Natural killer cell (primary cell): ENCODE data around the gene LGR5. TPM values are rescaled to one million over a fixed set of nuclear protein-coding genes. Genes with fewer than 3 reads are reported as not detected.

Source experiments
- ATAC-seq, 3 donors: fragments of 150-1000 bp in 2 of 3; fragments of 200-7000 bp in 1 of 3; cut with Tn5 transposase; 1 replicate in 1 of 3; 2 replicates in 2 of 3; pipeline ENCODE4 v1.10.0; 2021; ENCODE audit warnings: mild to moderate bottlenecking in 2 of 3, moderate library complexity in 2 of 3
- DNase-seq, 2 donors: peaks; one replicate each; pipeline versions ENCODE4 v3.0.0 to v3.0.0-alpha.2; 2013 to 2021; ENCODE audit warnings: mixed read lengths in 1 of 2
- H3K27ac ChIP-seq: one replicate; pipeline ENCODE4 v1.5.1; 2013; ENCODE audit warnings: mild to moderate bottlenecking, low read length
- H3K27me3 ChIP-seq: one replicate; pipeline ENCODE4 v1.6.1; 2013; ENCODE audit warnings: low read length; ENCODE audit not compliant: control insufficient read depth, insufficient read depth
- H3K36me3 ChIP-seq: one replicate; pipeline ENCODE4 v1.6.1; 2013; ENCODE audit warnings: low read length; ENCODE audit not compliant: control insufficient read depth, insufficient read depth
- H3K4me1 ChIP-seq: one replicate; pipeline ENCODE4 v1.6.1; 2013; ENCODE audit warnings: low read length; ENCODE audit not compliant: control insufficient read depth, insufficient read depth
- H3K4me3 ChIP-seq: one replicate; pipeline ENCODE4 v1.5.1; 2013; ENCODE audit warnings: low read length
- H3K9me3 ChIP-seq: one replicate; pipeline ENCODE4 v1.6.1; 2013; ENCODE audit warnings: low read length; ENCODE audit not compliant: control insufficient read depth, insufficient read depth
- H3K27ac Mint-ChIP-seq, 2 donors: one replicate each; pipeline ENCODE4 v1.8.0; 2022; ENCODE audit warnings: mild to moderate bottlenecking in 2 of 2, mixed read lengths in 2 of 2, moderate library complexity in 1 of 2
- H3K27me3 Mint-ChIP-seq, 2 donors: one replicate each; pipeline ENCODE4 v1.8.0; 2022; ENCODE audit warnings: low read depth in 2 of 2, mixed read lengths in 2 of 2
- H3K36me3 Mint-ChIP-seq: one replicate; pipeline ENCODE4 v1.8.0; 2022; ENCODE audit warnings: mixed read lengths
- H3K4me1 Mint-ChIP-seq, 2 donors: one replicate each; pipeline ENCODE4 v1.8.0; 2022; ENCODE audit warnings: mixed read lengths in 2 of 2
- H3K4me3 Mint-ChIP-seq: one replicate; pipeline ENCODE4 v1.8.0; 2022; ENCODE audit warnings: mild to moderate bottlenecking, moderate library complexity, mixed read lengths
- H3K9me3 Mint-ChIP-seq, 2 donors: one replicate each; pipeline ENCODE4 v1.8.0; 2022; ENCODE audit warnings: mixed read lengths in 2 of 2
- CTCF ChIP-seq: fragments of 200-600 bp; IDR thresholded peaks from one replicate; pipeline ENCODE4 v1.8.0; 2022; ENCODE audit warnings: antibody characterized with exemption
- WGBS: methylation state at CpG from one replicate; pipeline ENCODE4 v1.1.7; 2013; ENCODE audit warnings: missing lambda C conversion rate; ENCODE audit not compliant: insufficient coverage; 5-methylcytosine and 5-hydroxymethylcytosine counted together
- intact Hi-C: fragments of 100-400 bp; cut with micrococcal nuclease; formaldehyde crosslinking; loops from one replicate; pipeline ENCODE4 v1.14.2; 2022
- total RNA-seq, 4 donors: library from RNA; stranded (reverse); fragments of 120-200 nt in 1 of 4; gene quantifications; one replicate each; pipeline versions ENCODE4 v1.2.3 to v1.2.4, GENCODE V29; 2013 to 2022

Gene LGR5
- total RNA-seq, 3 donors from 2014 or later (not counting 1 experiment from before 2014, with no cell fraction given) = not detected

GRCh38 chr12:71524626-71525025, 85.0 kb downstream of the LGR5 start:
- DNase-seq (no peak), ATAC-seq (no peak)
- Mint-ChIP-seq H3K27me3 (peaks cover 0 to 2% of the 10 kb centered on the region in 2 donors), H3K27ac (no peak overlapping the region), H3K4me1 (no peaks in the 10 kb centered on the region), H3K9me3 (no peaks in the 10 kb centered on the region), H3K36me3 (no peaks in the 10 kb centered on the region), H3K4me3 (no peak overlapping the region)
- no peak for TF ChIP-seq CTCF
- Histone ChIP-seq H3K36me3 (no peaks in the 10 kb centered on the region), H3K27ac (no peak overlapping the region), H3K27me3 (peaks cover 2% of the 10 kb centered on the region), H3K4me1 (no peaks in the 10 kb centered on the region), H3K4me3 (no peak overlapping the region), H3K9me3 (no peaks in the 10 kb centered on the region)
- 0% methylated on average over 1 of the region's 2 CpGs for WGBS
- intact Hi-C loops = no loop called here

- H3K4me1 Mint-ChIP-seq = no peaks in the 10 kb centered on the region
- no peaks in the 10 kb centered on the region for H3K9me3 Mint-ChIP-seq
- H3K27ac Mint-ChIP-seq = no peak overlapping the region
- intact Hi-C loops = no loop called here
- Histone ChIP-seq H3K27ac (no peak overlapping the region), H3K27me3 (no peaks in the 10 kb centered on the region), H3K9me3 (no peaks in the 10 kb centered on the region), H3K36me3 (no peaks in the 10 kb centered on the region), H3K4me3 (no peak overlapping the region), H3K4me1 (no peaks in the 10 kb centered on the region)
- 60% methylated on average over 1 of the region's 2 CpGs for WGBS
- ATAC-seq (no peak), DNase-seq (no peak)
- no peaks in the 10 kb centered on the region for H3K36me3 Mint-ChIP-seq
- no peak for TF ChIP-seq CTCF
- H3K4me3 Mint-ChIP-seq = no peak overlapping the region
- peaks cover 0 to 5% of the 10 kb centered on the region in 2 donors for H3K27me3 Mint-ChIP-seq
Observed at GRCh38 chr12:71533703-71534102, 94.1 kb downstream of the LGR5 start.

- Histone ChIP-seq H3K27ac (no peak overlapping the region), H3K9me3 (no peaks in the 10 kb centered on the region), H3K36me3 (no peaks in the 10 kb centered on the region), H3K4me1 (no peaks in the 10 kb centered on the region), H3K4me3 (no peak overlapping the region), H3K27me3 (no peaks in the 10 kb centered on the region)
- no peak for DNase-seq
- Mint-ChIP-seq H3K27ac (no peak overlapping the region), H3K27me3 (peaks cover 8 to 10% of the 10 kb centered on the region in 2 donors), H3K4me1 (no peaks in the 10 kb centered on the region), H3K36me3 (no peaks in the 10 kb centered on the region), H3K4me3 (no peak overlapping the region), H3K9me3 (no peaks in the 10 kb centered on the region)
- ATAC-seq = no peak
- intact Hi-C loops = no loop called here
- no peak for TF ChIP-seq CTCF
- WGBS = no CpG with 5 or more reads among the region's 2 CpGs
Observed at GRCh38 chr12:71536279-71536938, 96.8 kb downstream of the LGR5 start.
